Measurements from ENCODE around the gene ARL17A. TPM values are rescaled to one million over a fixed set of nuclear protein-coding genes. Genes with fewer than 3 reads are reported as not detected.
"Not testable (repeated sequence)": the region's sequence is repeated elsewhere in the genome, so short reads cannot be mapped to it uniquely, and the experiment has no call there.

The ARL17A gene
- total RNA-seq, 1 experiment from 2014 or later, result 47.7 TPM

- CTCF ChIA-PET; H3K9me3 Mint-ChIP-seq (ENCODE audit: low read depth, unreplicated experiment); H3K36me3 Mint-ChIP-seq (ENCODE audit: insufficient read depth, unreplicated experiment); H3K27ac Mint-ChIP-seq (ENCODE audit: unreplicated experiment); H3K4me1 Mint-ChIP-seq (ENCODE audit: low read depth, unreplicated experiment); DNase-seq; H3K4me3 Mint-ChIP-seq (ENCODE audit: low read depth, unreplicated experiment); H3K27me3 Mint-ChIP-seq (ENCODE audit: unreplicated experiment); intact Hi-C loops (cut with micrococcal nuclease; ENCODE audit: unreplicated experiment): not testable (repeated sequence)
- TSS peak; percentile 22 for BruUV-seq (replicated peaks)
These were observed 19.4 kb downstream of the ARL17A start for GRCh38 chr17:46560048-46560447.

GRCh38 chr17:46559155-46559554 lies 20.3 kb downstream of the ARL17A start:
- CTCF ChIA-PET; intact Hi-C loops (cut with micrococcal nuclease; ENCODE audit: unreplicated experiment); H3K27ac Mint-ChIP-seq (ENCODE audit: unreplicated experiment); H3K4me1 Mint-ChIP-seq (ENCODE audit: low read depth, unreplicated experiment); H3K36me3 Mint-ChIP-seq (ENCODE audit: insufficient read depth, unreplicated experiment); H3K27me3 Mint-ChIP-seq (ENCODE audit: unreplicated experiment); DNase-seq; H3K9me3 Mint-ChIP-seq (ENCODE audit: low read depth, unreplicated experiment); H3K4me3 Mint-ChIP-seq (ENCODE audit: low read depth, unreplicated experiment); BruUV-seq (replicated peaks): not testable (repeated sequence)

- H3K9me3 Mint-ChIP-seq (ENCODE audit: low read depth, unreplicated experiment); CTCF ChIA-PET; H3K27ac Mint-ChIP-seq (ENCODE audit: unreplicated experiment); H3K4me1 Mint-ChIP-seq (ENCODE audit: low read depth, unreplicated experiment); H3K27me3 Mint-ChIP-seq (ENCODE audit: unreplicated experiment); BruUV-seq (replicated peaks); H3K36me3 Mint-ChIP-seq (ENCODE audit: insufficient read depth, unreplicated experiment); intact Hi-C loops (cut with micrococcal nuclease; ENCODE audit: unreplicated experiment); H3K4me3 Mint-ChIP-seq (ENCODE audit: low read depth, unreplicated experiment); DNase-seq: not testable (repeated sequence)
These were observed 30.9 kb downstream of the ARL17A start for GRCh38 chr17:46548607-46549006.

- H3K4me1 Mint-ChIP-seq (ENCODE audit: low read depth, unreplicated experiment); intact Hi-C loops (cut with micrococcal nuclease; ENCODE audit: unreplicated experiment); BruUV-seq (replicated peaks); H3K27ac Mint-ChIP-seq (ENCODE audit: unreplicated experiment); H3K27me3 Mint-ChIP-seq (ENCODE audit: unreplicated experiment); CTCF ChIA-PET; H3K9me3 Mint-ChIP-seq (ENCODE audit: low read depth, unreplicated experiment); H3K4me3 Mint-ChIP-seq (ENCODE audit: low read depth, unreplicated experiment); H3K36me3 Mint-ChIP-seq (ENCODE audit: insufficient read depth, unreplicated experiment); DNase-seq: not testable (repeated sequence)
These were observed 44.8 kb downstream of the ARL17A start for GRCh38 chr17:46534716-46535115.

- CTCF ChIA-PET; H3K36me3 Mint-ChIP-seq (ENCODE audit: insufficient read depth, unreplicated experiment); H3K27ac Mint-ChIP-seq (ENCODE audit: unreplicated experiment); BruUV-seq (replicated peaks); H3K27me3 Mint-ChIP-seq (ENCODE audit: unreplicated experiment); DNase-seq; H3K9me3 Mint-ChIP-seq (ENCODE audit: low read depth, unreplicated experiment); intact Hi-C loops (cut with micrococcal nuclease; ENCODE audit: unreplicated experiment); H3K4me1 Mint-ChIP-seq (ENCODE audit: low read depth, unreplicated experiment); H3K4me3 Mint-ChIP-seq (ENCODE audit: low read depth, unreplicated experiment): not testable (repeated sequence)
These were observed 67.3 kb downstream of the ARL17A start, which contains the start of gene LRRC37A2 for GRCh38 chr17:46512168-46512567. LRRC37A2 (plus strand) TSS chr17:46512468; CDS start chr17:46512713, 245 bp downstream.

GRCh38 chr17:46505896-46506295 lies 73.6 kb downstream of the ARL17A start:
- DNase-seq; H3K27ac Mint-ChIP-seq (ENCODE audit: unreplicated experiment); intact Hi-C loops (cut with micrococcal nuclease; ENCODE audit: unreplicated experiment); BruUV-seq (replicated peaks); CTCF ChIA-PET; H3K27me3 Mint-ChIP-seq (ENCODE audit: unreplicated experiment); H3K4me3 Mint-ChIP-seq (ENCODE audit: low read depth, unreplicated experiment); H3K4me1 Mint-ChIP-seq (ENCODE audit: low read depth, unreplicated experiment); H3K9me3 Mint-ChIP-seq (ENCODE audit: low read depth, unreplicated experiment); H3K36me3 Mint-ChIP-seq (ENCODE audit: insufficient read depth, unreplicated experiment): not testable (repeated sequence)

- DNase-seq; intact Hi-C loops (cut with micrococcal nuclease; ENCODE audit: unreplicated experiment); CTCF ChIA-PET; H3K36me3 Mint-ChIP-seq (ENCODE audit: insufficient read depth, unreplicated experiment); BruUV-seq (replicated peaks); H3K9me3 Mint-ChIP-seq (ENCODE audit: low read depth, unreplicated experiment); H3K27ac Mint-ChIP-seq (ENCODE audit: unreplicated experiment); H3K27me3 Mint-ChIP-seq (ENCODE audit: unreplicated experiment); H3K4me3 Mint-ChIP-seq (ENCODE audit: low read depth, unreplicated experiment); H3K4me1 Mint-ChIP-seq (ENCODE audit: low read depth, unreplicated experiment): not testable (repeated sequence)
These were observed 79.9 kb downstream of the ARL17A start for GRCh38 chr17:46499437-46500139.

GRCh38 chr17:46492021-46492420 lies 87.5 kb downstream of the ARL17A start:
- intact Hi-C loops (cut with micrococcal nuclease; ENCODE audit: unreplicated experiment); H3K27me3 Mint-ChIP-seq (ENCODE audit: unreplicated experiment); H3K36me3 Mint-ChIP-seq (ENCODE audit: insufficient read depth, unreplicated experiment); DNase-seq; H3K4me1 Mint-ChIP-seq (ENCODE audit: low read depth, unreplicated experiment); H3K27ac Mint-ChIP-seq (ENCODE audit: unreplicated experiment); H3K4me3 Mint-ChIP-seq (ENCODE audit: low read depth, unreplicated experiment); H3K9me3 Mint-ChIP-seq (ENCODE audit: low read depth, unreplicated experiment); BruUV-seq (replicated peaks); CTCF ChIA-PET: not testable (repeated sequence)

GRCh38 chr17:46481310-46481709 lies 98.2 kb downstream of the ARL17A start:
- H3K36me3 Mint-ChIP-seq (ENCODE audit: insufficient read depth, unreplicated experiment); H3K4me1 Mint-ChIP-seq (ENCODE audit: low read depth, unreplicated experiment); H3K27me3 Mint-ChIP-seq (ENCODE audit: unreplicated experiment); CTCF ChIA-PET; H3K9me3 Mint-ChIP-seq (ENCODE audit: low read depth, unreplicated experiment); DNase-seq; H3K4me3 Mint-ChIP-seq (ENCODE audit: low read depth, unreplicated experiment); BruUV-seq (replicated peaks); intact Hi-C loops (cut with micrococcal nuclease; ENCODE audit: unreplicated experiment); H3K27ac Mint-ChIP-seq (ENCODE audit: unreplicated experiment): not testable (repeated sequence)

GRCh38 chr17:46478823-46479222 lies 100.7 kb downstream of the ARL17A start:
- BruUV-seq (replicated peaks); H3K4me3 Mint-ChIP-seq (ENCODE audit: low read depth, unreplicated experiment); H3K36me3 Mint-ChIP-seq (ENCODE audit: insufficient read depth, unreplicated experiment); H3K4me1 Mint-ChIP-seq (ENCODE audit: low read depth, unreplicated experiment); H3K27me3 Mint-ChIP-seq (ENCODE audit: unreplicated experiment); DNase-seq; intact Hi-C loops (cut with micrococcal nuclease; ENCODE audit: unreplicated experiment); H3K9me3 Mint-ChIP-seq (ENCODE audit: low read depth, unreplicated experiment); H3K27ac Mint-ChIP-seq (ENCODE audit: unreplicated experiment); CTCF ChIA-PET: not testable (repeated sequence)
